ENCODE results near the gene DACH2.
A peak's percentile ranks its signal among the peaks of the same experiment; 100 is the strongest.
"Not testable (repeated sequence)": the region's sequence is repeated elsewhere in the genome, so short reads cannot be mapped to it uniquely, and the experiment has no call there.

The DACH2 gene

DNA sequence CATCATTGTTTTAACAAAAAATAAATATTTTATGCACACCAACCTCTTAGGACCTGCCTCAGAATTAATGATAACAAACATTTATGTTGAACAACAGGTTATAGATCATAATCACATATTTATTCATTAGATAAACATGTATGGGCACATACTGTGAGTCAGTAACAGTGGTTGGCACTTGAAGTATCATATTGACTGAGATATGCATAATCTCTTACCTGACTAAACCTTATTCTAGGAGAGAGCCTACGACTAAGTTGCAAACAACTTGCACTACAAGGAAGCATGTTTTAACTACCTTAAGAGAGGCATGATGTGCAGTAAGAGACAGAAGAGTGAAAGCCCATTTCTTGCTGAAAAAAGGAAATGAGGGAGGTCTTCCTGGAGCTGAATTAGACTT, 6.5 kb upstream of the DACH2 start:
- TF ChIP-seq, protein P1, sequence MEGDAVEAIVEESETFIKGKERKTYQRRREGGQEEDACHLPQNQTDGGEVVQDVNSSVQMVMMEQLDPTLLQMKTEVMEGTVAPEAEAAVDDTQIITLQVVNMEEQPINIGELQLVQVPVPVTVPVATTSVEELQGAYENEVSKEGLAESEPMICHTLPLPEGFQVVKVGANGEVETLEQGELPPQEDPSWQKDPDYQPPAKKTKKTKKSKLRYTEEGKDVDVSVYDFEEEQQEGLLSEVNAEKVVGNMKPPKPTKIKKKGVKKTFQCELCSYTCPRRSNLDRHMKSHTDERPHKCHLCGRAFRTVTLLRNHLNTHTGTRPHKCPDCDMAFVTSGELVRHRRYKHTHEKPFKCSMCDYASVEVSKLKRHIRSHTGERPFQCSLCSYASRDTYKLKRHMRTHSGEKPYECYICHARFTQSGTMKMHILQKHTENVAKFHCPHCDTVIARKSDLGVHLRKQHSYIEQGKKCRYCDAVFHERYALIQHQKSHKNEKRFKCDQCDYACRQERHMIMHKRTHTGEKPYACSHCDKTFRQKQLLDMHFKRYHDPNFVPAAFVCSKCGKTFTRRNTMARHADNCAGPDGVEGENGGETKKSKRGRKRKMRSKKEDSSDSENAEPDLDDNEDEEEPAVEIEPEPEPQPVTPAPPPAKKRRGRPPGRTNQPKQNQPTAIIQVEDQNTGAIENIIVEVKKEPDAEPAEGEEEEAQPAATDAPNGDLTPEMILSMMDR (IDR thresholded peaks at IDR 0.05; ENCODE audit: extremely low read depth, missing control alignments): no peak
- no peak for DNase-seq (ENCODE audit: low spot score)

- TF ChIP-seq, protein P1 (IDR thresholded peaks at IDR 0.05; ENCODE audit: extremely low read depth, missing control alignments): no peak
- DNase-seq (ENCODE audit: low spot score): no peak
Observed at GRCh38 chrX:86146102-86146501, 2.1 kb upstream of the DACH2 start.

GRCh38 chrX:86148594-86148993, 343 bp downstream of the DACH2 start:
- TF ChIP-seq, protein P1 (IDR thresholded peaks at IDR 0.05; ENCODE audit: extremely low read depth, missing control alignments): no peak
- DNase-seq (ENCODE audit: low spot score): no peak

- no peak for DNase-seq (ENCODE audit: low spot score)
- TF ChIP-seq, protein P1 (IDR thresholded peaks at IDR 0.05; ENCODE audit: extremely low read depth, missing control alignments): no peak
Observed at GRCh38 chrX:86149119-86149518, 868 bp downstream of the DACH2 start.

GRCh38 chrX:86154553-86154952, 6.3 kb downstream of the DACH2 start:
- TF ChIP-seq, protein P1 (IDR thresholded peaks at IDR 0.05; ENCODE audit: extremely low read depth, missing control alignments): no peak
- DNase-seq (ENCODE audit: low spot score): no peak

- TF ChIP-seq, protein P1 (IDR thresholded peaks at IDR 0.05; ENCODE audit: extremely low read depth, missing control alignments): peak; percentile 36
- no peak for DNase-seq (ENCODE audit: low spot score)
Observed at GRCh38 chrX:86171366-86171765, 23.1 kb downstream of the DACH2 start.

DNA sequence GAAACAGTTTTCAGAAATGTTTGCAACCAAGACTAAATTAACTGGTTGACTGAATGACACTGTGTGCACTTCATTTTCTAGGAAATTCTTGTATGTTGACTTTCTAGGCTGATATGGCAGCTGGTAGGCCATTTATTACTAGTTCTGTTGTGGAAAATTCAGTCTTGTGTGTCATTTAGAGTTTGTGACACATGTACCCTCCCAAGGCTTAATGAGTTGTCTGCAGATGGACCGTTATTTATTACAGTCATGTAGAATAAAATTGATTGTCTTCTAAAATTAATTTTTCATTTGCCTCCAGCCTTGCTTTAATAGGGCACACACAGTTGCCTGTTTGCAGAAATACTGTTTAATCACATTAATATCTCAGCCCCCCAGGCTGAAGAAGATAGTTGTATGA, 30.7 kb downstream of the DACH2 start:
- TF ChIP-seq, protein P1 (IDR thresholded peaks at IDR 0.05; ENCODE audit: extremely low read depth, missing control alignments): no peak
- DNase-seq (ENCODE audit: low spot score): no peak

- not testable (repeated sequence) for DNase-seq (ENCODE audit: low spot score)
Observed at GRCh38 chrX:86181325-86181724, 33.1 kb downstream of the DACH2 start.

Measured in GM20000 (cell line).